GM19452 (cell line): ENCODE measurements around the gene POLR2I.
"Not testable (repeated sequence)": the region's sequence is repeated elsewhere in the genome, so short reads cannot be mapped to it uniquely, and the experiment has no call there.

Experiments used
- ATAC-seq: cut with Tn5 transposase; IDR thresholded peaks from one replicate; pipeline ENCODE4 v1.9.1; 2021; ENCODE audit not compliant: unreplicated experiment

Gene POLR2I

DNA sequence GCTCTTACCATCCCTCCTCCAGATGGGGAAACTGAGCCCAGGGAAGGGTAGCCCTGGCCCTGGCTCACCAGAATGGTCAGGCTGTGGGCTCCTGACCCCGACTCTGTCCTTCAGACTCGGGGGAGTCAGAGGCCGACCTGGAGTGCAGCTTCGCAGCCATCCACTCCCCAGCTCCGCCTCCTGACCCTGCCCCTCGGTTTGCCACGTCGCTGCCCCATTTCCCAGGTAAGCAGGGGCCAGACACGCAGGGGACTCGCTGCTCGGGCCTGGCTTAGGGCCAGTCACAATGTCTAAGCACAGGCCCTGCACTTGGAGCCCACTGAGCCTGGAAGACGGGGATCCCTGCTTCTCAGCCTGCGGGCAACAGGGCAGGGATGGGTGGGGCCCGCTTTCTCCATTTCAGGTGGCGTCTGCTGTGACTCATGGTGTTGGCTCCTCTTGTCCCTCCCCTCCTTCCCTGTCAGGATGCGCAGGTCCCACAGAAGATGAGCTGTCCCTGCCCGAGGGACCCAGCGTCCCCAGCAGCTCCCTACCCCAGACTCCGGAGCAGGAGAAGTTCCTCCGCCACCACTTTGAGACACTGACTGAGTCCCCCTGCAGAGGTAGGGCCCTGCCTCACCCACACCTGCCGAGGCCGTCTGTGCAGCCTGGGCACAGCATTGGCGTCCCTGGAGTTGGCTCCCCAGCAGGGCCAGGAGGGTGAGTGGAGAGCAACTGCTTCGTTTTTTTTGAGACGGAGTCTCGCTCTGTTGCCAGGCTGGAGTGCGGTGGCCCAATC lies 12.9 kb downstream of the POLR2I start:
- ATAC-seq = no peak

DNA sequence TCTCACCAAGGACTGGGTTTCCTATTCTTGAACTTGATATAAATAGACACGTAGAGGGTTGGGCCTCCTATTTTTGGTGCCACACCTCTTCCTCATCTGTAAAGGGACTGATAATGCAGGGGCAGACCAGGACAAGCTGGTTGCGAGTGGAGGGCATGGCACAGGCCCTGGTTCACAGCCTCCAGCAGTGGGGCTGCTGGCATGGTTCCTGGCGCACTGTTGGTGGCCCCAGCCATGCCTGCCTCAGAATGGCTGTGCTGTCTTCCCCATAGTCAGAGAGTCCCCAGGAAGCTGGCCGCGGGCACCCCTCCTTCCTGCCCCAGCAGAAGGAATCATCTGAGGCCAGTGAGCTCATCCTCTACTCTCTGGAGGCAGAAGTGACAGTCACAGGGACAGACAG lies 14.2 kb downstream of the POLR2I start:
- no peak for ATAC-seq

DNA sequence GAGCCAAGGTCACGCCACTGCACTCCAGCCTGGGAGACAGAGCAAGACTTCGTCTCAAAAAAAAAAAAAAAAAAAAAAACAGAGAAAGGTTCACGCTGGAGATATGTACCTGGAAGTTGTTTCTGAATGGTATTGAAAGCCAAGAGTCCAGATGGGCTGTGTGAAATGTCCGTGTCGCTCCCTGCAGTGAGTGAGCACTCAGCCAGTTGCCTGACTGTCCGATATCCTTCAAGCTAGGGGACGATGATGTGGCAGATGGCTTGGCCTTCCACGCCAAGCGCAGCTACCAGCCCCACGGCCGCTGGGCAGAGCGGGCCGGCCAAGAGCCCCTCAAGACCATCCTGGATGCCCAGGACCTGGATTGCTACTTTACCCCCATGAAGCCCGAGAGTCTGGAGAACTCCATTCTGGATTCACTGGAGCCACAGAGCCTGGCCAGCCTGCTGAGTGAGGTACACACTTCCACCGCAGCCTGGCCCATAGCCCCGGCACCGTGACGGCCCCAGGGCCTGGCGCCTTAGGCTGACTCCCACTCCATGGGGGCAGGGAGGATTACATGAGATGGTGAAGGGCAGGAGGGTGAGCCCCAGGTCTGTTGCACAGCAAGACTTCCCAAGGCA lies 15.4 kb downstream of the POLR2I start:
- ATAC-seq = no peak

DNA sequence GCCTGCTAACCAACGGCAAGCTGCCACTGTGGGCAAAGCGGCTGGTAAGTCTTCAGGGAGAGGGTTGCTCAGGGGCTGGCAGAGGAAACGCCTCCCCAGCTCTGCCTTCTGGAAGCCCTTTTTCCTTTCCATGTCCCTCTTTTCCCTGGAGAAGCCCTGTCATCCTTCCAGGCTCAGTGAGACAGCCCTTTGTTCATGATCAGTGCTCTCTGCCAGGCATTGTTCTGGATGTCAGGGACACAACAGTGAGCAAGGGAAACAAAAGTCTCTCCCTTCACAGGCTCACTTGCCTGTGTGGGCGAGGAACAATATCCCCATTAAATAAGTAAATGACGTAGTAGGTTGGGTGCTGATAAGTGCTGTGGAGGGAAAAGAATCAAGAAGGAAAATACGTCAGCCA lies 17.6 kb downstream of the POLR2I start:
- ATAC-seq = no peak

DNA sequence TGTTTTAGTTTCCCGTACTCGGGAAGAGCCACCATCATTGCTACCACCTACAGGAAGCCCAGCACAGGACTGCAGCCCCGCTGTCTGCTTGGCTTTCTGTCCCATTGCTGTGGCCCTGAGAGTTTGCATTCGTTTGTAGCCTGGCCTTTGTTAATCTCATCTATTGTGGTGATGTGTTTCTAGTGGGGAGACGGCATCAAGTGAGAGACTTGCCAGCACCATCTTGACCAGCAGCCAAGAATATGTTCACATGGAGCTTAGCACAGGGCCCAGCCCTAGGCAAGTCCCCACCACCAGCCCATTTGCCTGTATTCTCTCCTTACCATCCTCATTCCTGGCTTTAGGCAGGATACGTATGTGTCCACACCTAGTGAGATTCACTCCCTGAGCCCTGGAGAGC lies 21.0 kb downstream of the POLR2I start:
- ATAC-seq = no peak

DNA sequence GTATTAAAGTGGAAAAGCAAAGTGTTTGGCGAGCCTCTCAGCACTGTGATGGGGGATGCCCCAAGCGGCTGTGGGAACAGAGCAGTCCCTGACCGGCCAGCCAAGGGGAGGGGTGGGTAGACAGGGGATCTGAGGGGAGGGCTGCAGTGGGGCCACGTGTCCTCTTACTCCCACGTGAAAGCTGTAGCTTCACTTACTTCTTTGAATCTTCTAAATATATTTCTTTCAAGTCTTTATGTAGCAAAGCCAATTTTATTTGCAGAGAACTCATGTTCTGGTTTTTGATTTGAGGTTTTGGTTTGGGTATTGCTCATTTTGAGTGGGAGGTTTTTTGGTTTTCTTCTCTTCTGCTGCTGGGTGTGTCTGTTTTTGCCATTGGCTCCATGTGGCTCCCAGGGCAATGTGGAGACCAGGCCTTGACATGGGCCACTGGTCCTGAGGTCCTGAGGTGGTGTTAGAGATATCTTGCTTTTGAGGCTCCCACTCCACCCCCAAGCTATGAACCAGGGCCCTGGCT lies 21.5 kb downstream of the POLR2I start:
- no peak for ATAC-seq

DNA sequence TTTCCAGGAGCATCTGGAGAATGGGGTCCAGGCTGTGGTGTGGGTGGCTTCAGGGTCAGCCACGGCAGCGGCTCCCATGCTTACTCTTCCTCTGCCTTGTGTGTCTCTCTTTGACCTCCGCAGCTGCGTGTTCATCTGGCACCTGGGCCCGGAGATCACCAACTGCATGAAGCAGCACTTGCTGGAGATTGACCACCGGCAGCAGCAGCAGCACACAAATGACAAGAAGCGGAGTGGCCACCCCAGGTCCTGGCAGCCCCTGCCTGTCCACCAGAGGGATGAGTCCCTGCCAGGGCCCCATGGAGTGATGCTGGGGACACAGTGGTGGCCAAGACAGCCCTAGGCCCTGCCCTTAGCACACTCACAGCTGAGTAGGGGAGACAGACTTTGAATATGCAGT lies 22.1 kb downstream of the POLR2I start:
- no peak for ATAC-seq

DNA sequence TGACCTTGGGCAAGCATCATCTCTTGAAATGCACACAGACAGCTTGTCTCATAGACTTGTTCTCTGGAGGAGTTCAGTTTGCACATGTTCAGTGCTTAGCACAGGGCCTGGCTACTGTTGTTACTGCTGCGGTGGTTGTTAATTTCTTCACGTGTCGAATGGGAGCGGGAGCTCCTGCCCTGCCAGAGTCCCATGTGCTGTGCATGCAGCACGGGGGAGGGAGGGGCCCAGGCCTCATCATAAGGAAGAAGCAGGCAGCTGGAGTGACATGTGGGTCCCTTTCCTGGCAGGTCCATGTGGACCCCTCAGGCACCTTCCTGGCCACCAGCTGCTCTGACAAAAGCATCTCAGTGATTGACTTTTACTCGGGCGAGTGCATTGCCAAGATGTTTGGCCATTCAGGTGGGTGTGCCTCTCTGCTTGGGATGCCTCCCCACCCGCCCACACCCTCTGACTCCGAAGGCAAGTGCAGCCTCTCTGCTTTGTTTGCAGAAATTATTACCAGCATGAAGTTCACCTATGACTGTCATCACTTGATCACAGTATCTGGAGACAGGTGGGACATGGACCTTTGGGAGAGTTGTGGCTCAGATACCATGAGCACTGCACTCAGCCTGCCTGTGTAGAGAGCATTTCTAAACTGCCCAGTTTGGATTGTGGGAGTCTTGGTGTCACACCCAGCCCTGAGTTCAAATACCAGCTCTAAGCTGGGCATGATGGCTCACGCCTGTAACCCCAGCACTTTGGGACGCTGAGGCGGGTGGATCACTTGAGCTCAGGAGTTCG lies 23.6 kb downstream of the POLR2I start:
- no peak for ATAC-seq

DNA sequence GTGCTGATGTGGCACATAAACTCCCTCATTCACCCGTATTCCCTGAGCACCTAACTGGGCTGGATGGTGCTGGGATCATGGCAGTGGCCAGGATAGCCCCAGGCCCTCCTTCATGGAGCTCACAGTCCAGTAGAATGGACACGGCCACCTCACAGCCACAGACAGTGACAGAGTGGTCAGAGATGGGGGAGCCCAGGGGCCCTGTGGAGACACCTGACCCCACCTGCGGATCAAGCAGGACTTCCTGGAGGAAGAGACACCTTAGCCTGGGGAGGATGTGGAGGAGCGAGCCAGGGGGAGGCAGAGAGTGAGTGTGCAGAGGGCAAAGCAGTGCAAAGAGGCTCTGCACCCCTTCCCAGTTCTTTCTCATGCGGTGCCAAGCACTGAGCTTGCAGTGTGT lies 24.8 kb downstream of the POLR2I start:
- ATAC-seq = no peak

DNA sequence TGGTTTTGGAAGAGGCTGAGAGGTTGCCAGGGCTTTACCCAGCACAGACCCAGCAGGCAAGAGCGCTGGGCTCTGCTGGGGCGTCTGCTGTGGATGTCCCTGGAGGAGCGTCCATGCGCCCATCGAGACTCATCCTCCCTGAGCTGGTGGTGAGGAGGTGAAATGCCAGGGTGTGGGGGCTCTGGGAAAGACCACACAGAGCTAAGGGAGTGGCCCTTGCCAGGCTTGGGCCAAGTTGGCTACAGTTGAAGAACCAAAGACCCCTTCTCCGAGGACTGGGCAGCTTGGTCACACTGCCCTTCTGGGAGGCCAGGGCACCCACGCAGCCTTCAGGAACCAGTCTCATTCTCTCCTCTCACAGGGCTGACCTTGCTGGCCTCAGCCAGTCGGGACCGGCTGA lies 28.3 kb downstream of the POLR2I start:
- no peak for ATAC-seq

DNA sequence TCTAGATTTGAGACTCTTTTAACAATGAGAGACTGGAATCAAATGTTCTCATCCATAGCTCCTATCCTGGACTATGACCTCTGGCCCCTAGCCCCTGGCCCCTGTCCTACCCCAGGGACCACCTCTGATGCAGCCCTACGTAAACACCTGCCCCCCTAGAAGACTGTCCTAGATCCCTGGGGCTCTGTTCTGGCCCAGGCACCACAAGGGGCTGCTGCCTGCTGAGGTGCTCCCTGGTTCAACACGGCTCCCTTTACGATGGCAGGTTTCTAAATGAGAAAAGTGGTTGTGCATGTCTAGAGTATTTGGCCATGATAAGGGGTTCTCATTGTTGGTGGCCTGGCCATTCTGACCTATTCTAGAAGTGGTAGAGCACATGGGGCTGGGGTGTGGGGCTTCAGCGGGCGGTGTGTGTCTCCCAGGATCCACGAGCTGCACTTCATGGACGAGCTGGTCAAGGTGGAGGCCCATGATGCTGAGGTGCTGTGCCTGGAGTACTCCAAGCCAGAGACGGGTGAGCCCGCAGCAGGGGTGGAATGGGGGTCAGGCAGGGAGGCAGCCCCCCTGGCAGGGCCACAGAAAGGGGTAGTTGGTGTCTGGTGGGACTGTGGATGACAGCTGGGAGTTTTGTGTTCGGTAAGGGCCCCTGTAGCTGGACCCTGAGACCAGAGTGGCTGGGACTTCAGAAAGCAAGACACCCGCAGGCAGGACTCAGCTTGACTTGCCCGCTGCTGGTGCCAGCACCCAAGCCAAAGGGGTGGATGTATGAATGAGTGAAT lies 30.3 kb downstream of the POLR2I start:
- ATAC-seq = no peak

DNA sequence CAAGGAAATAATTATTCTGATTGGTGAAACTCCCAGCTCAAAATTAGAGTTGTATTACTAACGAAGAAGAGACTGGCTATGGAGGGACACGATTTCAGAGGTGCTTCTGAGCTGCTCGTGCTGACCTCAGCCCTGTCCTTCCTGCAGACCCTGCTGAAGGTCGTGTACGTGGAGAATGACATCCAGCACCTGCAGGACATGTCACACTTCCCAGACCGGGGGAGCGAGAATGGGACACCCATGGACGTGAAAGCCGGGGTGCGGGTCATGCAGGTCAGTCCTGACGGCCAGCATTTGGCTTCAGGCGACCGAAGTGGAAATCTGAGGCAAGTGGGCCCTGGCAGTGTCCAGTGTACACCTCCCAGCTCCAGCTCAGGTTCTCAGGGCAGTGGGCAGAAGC lies 31.8 kb downstream of the POLR2I start:
- ATAC-seq = no peak

DNA sequence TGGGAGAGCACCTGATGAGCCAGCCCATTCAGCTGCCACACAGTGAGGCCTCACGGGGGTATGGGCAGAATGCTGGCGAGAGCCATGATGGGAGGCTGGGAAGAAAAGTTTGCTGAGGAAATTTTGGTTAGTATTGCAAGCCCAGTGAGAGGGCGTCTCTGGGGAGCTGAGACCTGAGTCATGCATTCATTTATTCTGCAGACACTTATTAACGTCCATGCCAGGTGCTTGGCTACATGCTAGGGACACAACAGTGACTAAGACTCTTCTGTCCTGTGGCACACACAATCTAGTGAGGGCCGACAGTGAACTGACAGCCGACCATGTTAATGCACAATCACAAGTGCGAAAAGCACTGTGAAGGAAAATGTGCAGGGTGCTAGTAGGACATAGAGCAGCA lies 32.8 kb downstream of the POLR2I start:
- no peak for ATAC-seq

DNA sequence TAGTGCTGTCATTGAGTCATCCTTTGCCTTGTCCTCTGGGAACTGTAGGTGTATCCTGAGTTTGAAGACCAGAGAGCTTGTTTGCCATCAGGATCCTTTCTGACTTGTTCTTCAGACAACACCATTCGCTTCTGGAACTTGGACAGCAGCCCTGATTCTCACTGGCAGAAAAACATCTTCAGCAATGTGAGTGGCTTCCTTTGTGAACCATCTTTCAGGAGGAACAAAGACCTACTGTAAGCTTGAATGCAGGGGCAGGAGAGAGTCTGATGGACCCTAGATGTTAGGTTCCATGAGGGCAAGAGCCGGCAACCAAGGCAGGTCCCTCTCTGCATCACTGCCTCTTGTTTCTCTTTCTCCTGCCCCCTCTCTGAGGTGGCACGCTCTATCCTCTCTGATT lies 33.3 kb downstream of the POLR2I start:
- ATAC-seq = no peak

DNA sequence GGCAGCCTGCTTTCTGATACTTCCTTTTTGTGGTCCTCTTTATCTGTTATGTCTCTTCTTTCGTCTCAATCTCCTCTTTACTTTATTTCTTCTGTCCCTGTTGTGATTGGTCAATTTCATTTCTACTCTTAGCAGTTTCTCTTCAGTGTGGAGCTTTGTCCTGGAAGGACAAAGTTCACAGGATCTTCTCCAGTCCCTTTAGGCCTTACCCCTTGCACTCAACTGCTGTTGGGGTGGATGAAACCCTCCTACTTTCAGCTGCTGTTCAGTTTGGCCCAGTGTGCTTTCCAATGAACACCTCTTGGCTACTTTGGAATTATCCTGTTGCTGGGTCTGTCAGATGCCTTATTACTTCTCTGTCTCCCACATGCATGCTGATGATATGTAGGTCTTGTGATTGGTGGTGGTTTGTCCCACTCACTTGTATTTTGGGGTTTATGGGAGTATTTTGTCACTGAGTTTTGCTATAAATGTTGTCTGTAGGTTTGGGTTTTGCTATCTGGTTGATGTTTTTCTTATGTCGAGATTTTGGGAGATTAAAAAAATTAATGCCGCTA lies 35.2 kb downstream of the POLR2I start:
- no peak for ATAC-seq

DNA sequence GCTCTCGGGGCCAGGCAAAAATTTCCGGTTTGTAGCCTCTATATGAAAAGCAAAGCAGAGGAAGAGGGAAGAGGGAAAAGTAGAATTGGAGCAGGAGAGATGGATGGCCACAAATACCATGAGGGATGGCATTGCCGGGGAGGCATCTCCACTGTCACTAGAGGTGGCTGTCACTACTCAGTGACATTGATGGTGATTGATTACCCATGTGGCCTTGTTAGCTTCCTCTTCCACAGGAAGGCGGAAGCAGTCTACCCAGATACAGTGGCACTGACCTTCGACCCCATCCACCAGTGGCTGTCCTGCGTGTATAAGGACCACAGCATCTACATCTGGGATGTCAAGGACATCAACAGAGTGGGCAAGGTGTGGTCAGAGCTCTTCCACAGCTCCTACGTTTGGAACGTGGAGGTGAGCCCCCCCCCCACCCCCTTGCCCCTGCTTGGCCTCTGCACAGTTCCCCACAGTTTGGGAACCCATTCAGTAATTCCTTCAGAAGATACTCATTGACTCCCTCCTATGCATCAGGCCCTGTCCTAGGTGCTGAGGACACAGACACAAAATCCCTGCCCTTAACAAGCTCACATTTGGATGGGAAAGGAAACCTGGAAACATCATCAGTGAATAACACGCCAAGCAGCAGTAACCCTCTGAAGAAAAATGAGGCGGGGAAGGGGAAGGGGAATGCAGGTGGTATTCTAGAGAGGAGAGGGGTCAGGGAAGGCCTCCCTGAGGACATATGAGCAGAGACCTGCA lies 41.4 kb downstream of the POLR2I start:
- no peak for ATAC-seq

DNA sequence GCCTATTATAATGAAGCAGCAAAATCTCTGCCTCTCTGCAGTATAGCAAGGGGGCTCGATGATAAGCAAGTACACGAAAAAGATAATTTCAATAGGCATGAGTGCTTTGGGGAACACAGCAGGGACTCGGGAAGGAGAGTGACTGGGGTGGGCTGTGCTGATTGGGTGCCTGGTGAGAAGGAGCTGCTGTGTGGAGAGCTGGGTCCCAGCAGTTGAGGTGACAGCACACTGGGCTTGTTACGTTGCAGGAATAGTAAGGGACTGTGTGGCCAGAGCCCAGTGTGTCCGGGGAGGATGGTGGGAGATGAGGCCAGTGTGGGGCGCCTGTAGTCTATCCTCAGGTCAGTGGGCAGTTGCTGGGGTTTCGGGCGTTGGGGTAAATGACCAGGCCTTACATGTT lies 42.6 kb downstream of the POLR2I start:
- no peak for ATAC-seq

DNA sequence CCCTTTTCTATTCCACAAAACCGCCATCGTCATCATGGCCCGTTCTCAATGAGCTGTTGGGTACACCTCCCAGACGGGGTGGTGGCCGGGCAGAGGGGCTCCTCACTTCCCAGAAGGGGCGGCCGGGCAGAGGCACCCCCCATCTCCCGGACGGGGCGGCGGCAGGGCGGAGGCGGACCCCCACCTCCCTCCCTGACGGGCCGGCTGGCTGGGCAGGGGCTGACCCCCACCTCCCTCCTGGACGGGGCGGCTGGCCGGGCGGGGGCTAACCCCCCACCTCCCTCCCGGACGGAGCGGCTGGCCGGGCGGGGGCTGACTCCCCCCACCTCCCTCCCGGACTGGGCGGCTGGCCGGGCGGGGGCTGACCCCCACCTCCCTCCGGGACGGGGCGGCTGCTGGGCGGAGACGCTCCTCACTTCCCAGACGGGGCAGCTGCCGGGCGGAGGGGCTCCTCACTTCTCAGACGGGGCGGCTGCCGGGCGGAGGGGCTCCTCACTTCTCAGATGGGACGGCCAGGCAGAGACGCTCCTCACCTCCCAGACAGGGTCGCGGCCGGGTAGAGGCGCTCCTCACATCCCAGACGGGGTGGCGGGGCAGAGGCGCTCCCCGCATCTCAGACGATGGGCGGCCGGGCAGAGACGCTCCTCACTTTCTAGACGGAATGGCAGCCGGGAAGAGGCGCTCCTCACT lies 45.7 kb downstream of the POLR2I start:
- ATAC-seq = not testable (repeated sequence)

DNA sequence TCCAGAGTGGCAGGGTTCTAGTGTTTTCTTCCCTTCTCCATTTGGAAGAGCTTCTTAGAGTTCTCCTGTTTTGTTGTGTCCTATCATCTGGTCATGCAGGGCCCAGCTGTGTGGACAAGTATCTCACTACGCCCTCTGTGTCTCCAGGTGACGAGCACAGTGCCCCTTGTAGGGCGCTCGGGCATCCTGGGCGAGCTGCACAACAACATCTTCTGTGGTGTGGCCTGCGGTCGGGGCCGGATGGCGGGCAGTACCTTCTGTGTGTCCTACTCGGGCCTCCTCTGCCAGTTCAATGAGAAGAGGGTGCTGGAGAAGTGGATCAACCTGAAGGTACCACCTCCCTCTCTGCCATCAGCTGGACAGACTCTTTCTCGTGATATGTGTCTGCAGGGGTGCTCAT lies 47.0 kb downstream of the POLR2I start:
- ATAC-seq = no peak

DNA sequence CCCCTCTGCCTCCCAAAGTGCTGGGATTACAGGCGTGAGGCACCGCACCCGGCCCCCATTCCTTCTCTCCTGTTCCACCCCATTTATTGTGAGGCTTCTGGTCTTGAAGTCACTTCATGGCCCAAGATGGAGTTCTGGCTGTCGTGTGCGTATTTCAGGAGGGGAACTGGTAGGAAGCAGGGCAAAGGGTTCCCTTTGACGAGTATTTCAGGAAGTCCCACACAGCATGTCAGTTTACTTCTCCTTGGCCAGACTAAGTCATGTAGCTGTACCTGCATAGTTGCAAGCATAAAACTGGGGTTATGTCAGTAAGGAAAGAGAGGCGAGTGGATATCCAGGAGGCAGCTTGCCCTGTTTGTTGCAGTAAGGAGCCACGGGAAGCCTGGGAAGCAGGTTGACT lies 49.8 kb downstream of the POLR2I start:
- ATAC-seq = no peak
